Fibroblast of lung (primary cell): ENCODE measurements around the gene SEMA4C.

Source experiments
- EZH2 ChIP-seq: IDR thresholded peaks from 2 replicates; pipeline ENCODE4 v1.5.1; 2012; ENCODE audit warnings: low read length, control low read depth, mild to moderate bottlenecking; ENCODE audit errors: missing control alignments
- TF ChIP-seq, protein P1 (sequence below), 2 donors: IDR thresholded peaks in 1 of 2; conservative IDR thresholded peaks in 1 of 2; 1 replicate in 1 of 2; 2 replicates in 1 of 2; pipeline ENCODE4 v1.5.1; 2011 to 2012; ENCODE audit warnings: low read length in 2 of 2, control low read depth in 1 of 2, inconsistent platforms in 1 of 2, low read depth in 1 of 2, mild to moderate bottlenecking in 1 of 2

- TF ChIP-seq, protein P1, sequence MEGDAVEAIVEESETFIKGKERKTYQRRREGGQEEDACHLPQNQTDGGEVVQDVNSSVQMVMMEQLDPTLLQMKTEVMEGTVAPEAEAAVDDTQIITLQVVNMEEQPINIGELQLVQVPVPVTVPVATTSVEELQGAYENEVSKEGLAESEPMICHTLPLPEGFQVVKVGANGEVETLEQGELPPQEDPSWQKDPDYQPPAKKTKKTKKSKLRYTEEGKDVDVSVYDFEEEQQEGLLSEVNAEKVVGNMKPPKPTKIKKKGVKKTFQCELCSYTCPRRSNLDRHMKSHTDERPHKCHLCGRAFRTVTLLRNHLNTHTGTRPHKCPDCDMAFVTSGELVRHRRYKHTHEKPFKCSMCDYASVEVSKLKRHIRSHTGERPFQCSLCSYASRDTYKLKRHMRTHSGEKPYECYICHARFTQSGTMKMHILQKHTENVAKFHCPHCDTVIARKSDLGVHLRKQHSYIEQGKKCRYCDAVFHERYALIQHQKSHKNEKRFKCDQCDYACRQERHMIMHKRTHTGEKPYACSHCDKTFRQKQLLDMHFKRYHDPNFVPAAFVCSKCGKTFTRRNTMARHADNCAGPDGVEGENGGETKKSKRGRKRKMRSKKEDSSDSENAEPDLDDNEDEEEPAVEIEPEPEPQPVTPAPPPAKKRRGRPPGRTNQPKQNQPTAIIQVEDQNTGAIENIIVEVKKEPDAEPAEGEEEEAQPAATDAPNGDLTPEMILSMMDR (conservative IDR thresholded peaks at IDR 0.05 in 1 of 2, IDR thresholded peaks at IDR 0.05 in 1 of 2; ENCODE audit: low read depth in 1 of 2, low read length in 2 of 2) = no peak
- TF ChIP-seq EZH2 = no peak
Measured at GRCh38 chr2:96885432-96886347, 15.8 kb upstream of the SEMA4C start.
